Stimulated activated CD8-positive, alpha-beta memory T cell treated with anti-CD3 and anti-CD28 coated beads, Interleukin-12 subunit alpha, Interleukin-12 subunit beta, amount 100 ng/mL, for 1 hour (primary cell): ENCODE measurements around the gene ETV1.

Source experiments
- DNase-seq: peaks from one replicate; pipeline ENCODE4 v3.0.0-alpha.2; 2020; ENCODE audit warnings: low read depth

ETV1 gene

GRCh38 chr7:13986208-13986607, 3.3 kb downstream of the ETV1 start:
- no peak for DNase-seq

- DNase-seq: no peak
Measured at GRCh38 chr7:13984831-13985685, 4.4 kb downstream of the ETV1 start.

GRCh38 chr7:13984061-13984460, 5.4 kb downstream of the ETV1 start:
- DNase-seq: no peak

- no peak for DNase-seq
Measured at GRCh38 chr7:13982940-13983677, 6.4 kb downstream of the ETV1 start.

GRCh38 chr7:13981070-13981469, 8.4 kb downstream of the ETV1 start:
- no peak for DNase-seq

GRCh38 chr7:13980474-13980873, 9.0 kb downstream of the ETV1 start:
- no peak for DNase-seq

- DNase-seq: no peak
Measured at GRCh38 chr7:13979671-13980435, 9.6 kb downstream of the ETV1 start.

GRCh38 chr7:13976594-13976993, 12.9 kb downstream of the ETV1 start:
- DNase-seq: no peak

- DNase-seq: no peak
Measured at GRCh38 chr7:13965077-13965476, 24.4 kb downstream of the ETV1 start.

GRCh38 chr7:13963925-13964324, 25.5 kb downstream of the ETV1 start:
- DNase-seq: no peak

- DNase-seq: no peak
Measured at GRCh38 chr7:13955494-13955893, 34.0 kb downstream of the ETV1 start.

- DNase-seq: no peak
Measured at GRCh38 chr7:13953368-13953767, 36.1 kb downstream of the ETV1 start.

- DNase-seq: no peak
Measured at GRCh38 chr7:13952921-13953320, 36.5 kb downstream of the ETV1 start.

- no peak for DNase-seq
Measured at GRCh38 chr7:13949939-13950338, 39.5 kb downstream of the ETV1 start.

- DNase-seq: no peak
Measured at GRCh38 chr7:13949445-13949844, 40.0 kb downstream of the ETV1 start.

- no peak for DNase-seq
Measured at GRCh38 chr7:13948019-13948801, 41.3 kb downstream of the ETV1 start.

- DNase-seq: no peak
Measured at GRCh38 chr7:13947535-13947934, 41.9 kb downstream of the ETV1 start.

GRCh38 chr7:13946181-13946580, 43.3 kb downstream of the ETV1 start:
- DNase-seq: no peak

GRCh38 chr7:13945670-13946069, 43.8 kb downstream of the ETV1 start:
- no peak for DNase-seq

- DNase-seq: no peak
Measured at GRCh38 chr7:13933536-13933935, 55.9 kb downstream of the ETV1 start.

GRCh38 chr7:13933091-13933490, 56.4 kb downstream of the ETV1 start:
- no peak for DNase-seq

- DNase-seq: no peak
Measured at GRCh38 chr7:13932131-13932530, 57.3 kb downstream of the ETV1 start.
